Peyer's patch (tissue), 4 donors: ENCODE measurements around the gene PLCL2. TPM values are rescaled to one million over a fixed set of nuclear protein-coding genes. Genes with fewer than 3 reads are reported as not detected.
A peak's percentile ranks its signal among the peaks of the same experiment; 100 is the strongest.

Experiments used
- DNase-seq, 3 donors: peaks; one replicate each; pipeline ENCODE4 v3.0.0-alpha.2; 2017 to 2019
- H3K27ac ChIP-seq, 4 donors: fragments of 200-600 bp; sonication (generic); one replicate each; pipeline ENCODE4 v1.5.1; 2016 to 2019
- H3K27me3 ChIP-seq, 2 donors: fragments of 200-600 bp; sonication (generic); one replicate each; pipeline ENCODE4 v1.5.1; 2019
- H3K36me3 ChIP-seq, 3 donors: fragments of 200-600 bp; sonication (generic); one replicate each; pipeline ENCODE4 v1.5.1; 2016 to 2019
- H3K4me1 ChIP-seq, 4 donors: fragments of 200-600 bp; sonication (generic); one replicate each; pipeline ENCODE4 v1.5.1; 2016 to 2019
- H3K4me3 ChIP-seq, 4 donors: fragments of 200-600 bp; sonication (generic); 1 replicate in 3 of 4; 2 replicates in 1 of 4; pipeline ENCODE4 v1.5.1; 2016 to 2019; ENCODE audit warnings: mild to moderate bottlenecking in 1 of 4
- H3K9me3 ChIP-seq, 4 donors: fragments of 200-600 bp; sonication (generic); one replicate each; pipeline ENCODE4 v1.5.1; 2016 to 2019; ENCODE audit warnings: mild to moderate bottlenecking in 1 of 4
- CTCF ChIP-seq, 6 experiments: fragments of 450-650 bp in 4 of 6; fragments of 200-600 bp in 2 of 6; sonication (generic) in 1 of 6; IDR thresholded peaks; one replicate each; pipeline ENCODE4 v1.5.1; 2017 to 2019; ENCODE audit warnings: antibody characterized with exemption in 6 of 6, mild to moderate bottlenecking in 3 of 6, moderate library complexity in 1 of 6
- POLR2A ChIP-seq, 2 donors: fragments of 450-650 bp; IDR thresholded peaks; one replicate each; pipeline ENCODE4 v1.5.1; 2017; ENCODE audit warnings: antibody characterized with exemption in 2 of 2, mild to moderate bottlenecking in 2 of 2, moderate library complexity in 2 of 2
- total RNA-seq, 4 donors: library from RNA; depleted of rRNA; stranded (reverse); fragments of >200 nt; gene quantifications; one replicate each; pipeline ENCODE4 v1.1.0, GENCODE V29; 2016

Gene PLCL2
- total RNA-seq, 4 donors from 2014 or later, result 21.8 to 39.6 (median 25.4) TPM

- no peak overlapping the region for H3K4me3 ChIP-seq
- DNase-seq, result no peak
- no peak overlapping the region for H3K27ac ChIP-seq
- no peaks in the 10 kb centered on the region for H3K36me3 ChIP-seq
- no peaks in the 10 kb centered on the region for H3K9me3 ChIP-seq
- no peaks in the 10 kb centered on the region for H3K27me3 ChIP-seq
- H3K4me1 ChIP-seq, result no peaks in the 10 kb centered on the region
- TF ChIP-seq CTCF (IDR thresholded peaks at IDR 0.05) (no peak), POLR2A (IDR thresholded peaks at IDR 0.05) (no peak)
These were observed 28.5 kb downstream of the PLCL2 start for GRCh38 chr3:16913264-16913580.

GRCh38 chr3:16916840-16917239 lies 32.1 kb downstream of the PLCL2 start:
- no peak overlapping the region for H3K4me3 ChIP-seq
- DNase-seq, result no peak
- no peak for TF ChIP-seq CTCF (IDR thresholded peaks at IDR 0.05)
- TF ChIP-seq POLR2A (IDR thresholded peaks at IDR 0.05), result no peak
- H3K36me3 ChIP-seq, result no peaks in the 10 kb centered on the region
- H3K9me3 ChIP-seq, result no peaks in the 10 kb centered on the region
- H3K4me1 ChIP-seq, result peaks cover 0 to 8% (median 0%) of the 10 kb centered on the region in 4 donors
- no peak overlapping the region for H3K27ac ChIP-seq
- H3K27me3 ChIP-seq, result no peaks in the 10 kb centered on the region

- Histone ChIP-seq H3K4me3 (no peak overlapping the region), H3K27ac (peak overlapping the region in 1 of 4 donors; percentile 36), H3K4me1 (peaks cover 0 to 8% (median 0%) of the 10 kb centered on the region in 4 donors), H3K9me3 (no peaks in the 10 kb centered on the region), H3K27me3 (no peaks in the 10 kb centered on the region), H3K36me3 (no peaks in the 10 kb centered on the region)
- no peak for DNase-seq
- no peak for TF ChIP-seq CTCF (IDR thresholded peaks at IDR 0.05)
- no peak for TF ChIP-seq POLR2A (IDR thresholded peaks at IDR 0.05)
These were observed 32.6 kb downstream of the PLCL2 start for GRCh38 chr3:16917256-16917935.

GRCh38 chr3:16917980-16918682 lies 33.4 kb downstream of the PLCL2 start:
- H3K27me3 ChIP-seq, result no peaks in the 10 kb centered on the region
- H3K36me3 ChIP-seq, result no peaks in the 10 kb centered on the region
- H3K4me1 ChIP-seq, result peaks cover 0 to 8% (median 0%) of the 10 kb centered on the region in 4 donors
- peak overlapping the region in 2 of 4 donors; percentile 24 to 50 for H3K27ac ChIP-seq
- H3K4me3 ChIP-seq, result no peak overlapping the region
- no peaks in the 10 kb centered on the region for H3K9me3 ChIP-seq
- TF ChIP-seq CTCF (IDR thresholded peaks at IDR 0.05) (no peak), POLR2A (IDR thresholded peaks at IDR 0.05) (no peak)
- DNase-seq, result no peak

GRCh38 chr3:16918683-16919025 lies 33.9 kb downstream of the PLCL2 start:
- TF ChIP-seq POLR2A (IDR thresholded peaks at IDR 0.05) (no peak), CTCF (IDR thresholded peaks at IDR 0.05) (no peak)
- Histone ChIP-seq H3K27ac (peak overlapping the region in 2 of 4 donors; percentile 24 to 50), H3K4me1 (peaks cover 0 to 8% (median 0%) of the 10 kb centered on the region in 4 donors), H3K4me3 (no peak overlapping the region), H3K36me3 (no peaks in the 10 kb centered on the region), H3K9me3 (no peaks in the 10 kb centered on the region), H3K27me3 (no peaks in the 10 kb centered on the region)
- DNase-seq, result no peak
